ENCODE results near the gene RGS18. TPM values are rescaled to one million over a fixed set of nuclear protein-coding genes. Genes with fewer than 3 reads are reported as not detected.

RGS18 gene
- total and polyA plus RNA-seq, 2 experiments from 2014 or later = not detected

DNA sequence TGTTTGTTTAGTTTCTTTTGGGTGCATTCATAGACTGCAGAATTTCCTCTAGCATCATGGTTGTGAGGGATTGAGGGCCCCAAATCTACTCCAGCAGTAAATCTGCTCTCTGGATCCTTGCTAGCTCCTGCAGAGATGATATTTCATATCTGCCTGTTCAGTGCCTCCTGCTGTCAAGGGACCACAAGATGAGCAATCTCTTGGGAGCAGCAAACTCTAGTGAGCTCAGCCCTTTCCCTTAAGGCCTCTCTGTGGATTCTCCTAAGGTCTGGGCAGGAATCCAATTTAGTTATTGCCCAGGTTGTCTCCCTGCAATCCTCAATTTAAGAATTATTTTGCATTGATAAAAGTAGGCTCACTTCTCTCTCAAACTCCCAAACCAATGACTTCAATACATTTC lies 76.9 kb downstream of the RGS18 start:
- no peak overlapping the region for H3K27ac ChIP-seq (ENCODE audit: low read depth)
- Mint-ChIP-seq H3K36me3 (ENCODE audit: low read depth) (no peaks in the 10 kb centered on the region), H3K4me1 (no peaks in the 10 kb centered on the region), H3K27me3 (ENCODE audit: insufficient read depth, low read depth, poor library complexity) (no peaks in the 10 kb centered on the region), H3K9me3 (no peaks in the 10 kb centered on the region), H3K27ac (no peak overlapping the region), H3K4me3 (no peak overlapping the region)
- TF ChIP-seq STAT1 (IDR thresholded peaks at IDR 0.05; ENCODE audit: unreplicated experiment) (no peak), CREB1 (CRISPR knock-in tag; IDR thresholded peaks at IDR 0.05; ENCODE audit: low read depth) (no peak), ZNF331 (CRISPR knock-in tag; IDR thresholded peaks at IDR 0.05; ENCODE audit: low read depth) (no peak), NANOG (IDR thresholded peaks at IDR 0.05; ENCODE audit: borderline replicate concordance) (no peak), EZH2 (IDR thresholded peaks at IDR 0.05; ENCODE audit: low read depth, unreplicated experiment) (no peak), ZNF114 (CRISPR knock-in tag; IDR thresholded peaks at IDR 0.05) (no peak), JUNB (IDR thresholded peaks at IDR 0.05; ENCODE audit: unreplicated experiment) (no peak), EZH2phosphoT487 (IDR thresholded peaks at IDR 0.05; ENCODE audit: unreplicated experiment) (no peak), POLR2AphosphoS5 (IDR thresholded peaks at IDR 0.05; ENCODE audit: low read depth) (no peak)
- TF ChIP-seq, protein P1, sequence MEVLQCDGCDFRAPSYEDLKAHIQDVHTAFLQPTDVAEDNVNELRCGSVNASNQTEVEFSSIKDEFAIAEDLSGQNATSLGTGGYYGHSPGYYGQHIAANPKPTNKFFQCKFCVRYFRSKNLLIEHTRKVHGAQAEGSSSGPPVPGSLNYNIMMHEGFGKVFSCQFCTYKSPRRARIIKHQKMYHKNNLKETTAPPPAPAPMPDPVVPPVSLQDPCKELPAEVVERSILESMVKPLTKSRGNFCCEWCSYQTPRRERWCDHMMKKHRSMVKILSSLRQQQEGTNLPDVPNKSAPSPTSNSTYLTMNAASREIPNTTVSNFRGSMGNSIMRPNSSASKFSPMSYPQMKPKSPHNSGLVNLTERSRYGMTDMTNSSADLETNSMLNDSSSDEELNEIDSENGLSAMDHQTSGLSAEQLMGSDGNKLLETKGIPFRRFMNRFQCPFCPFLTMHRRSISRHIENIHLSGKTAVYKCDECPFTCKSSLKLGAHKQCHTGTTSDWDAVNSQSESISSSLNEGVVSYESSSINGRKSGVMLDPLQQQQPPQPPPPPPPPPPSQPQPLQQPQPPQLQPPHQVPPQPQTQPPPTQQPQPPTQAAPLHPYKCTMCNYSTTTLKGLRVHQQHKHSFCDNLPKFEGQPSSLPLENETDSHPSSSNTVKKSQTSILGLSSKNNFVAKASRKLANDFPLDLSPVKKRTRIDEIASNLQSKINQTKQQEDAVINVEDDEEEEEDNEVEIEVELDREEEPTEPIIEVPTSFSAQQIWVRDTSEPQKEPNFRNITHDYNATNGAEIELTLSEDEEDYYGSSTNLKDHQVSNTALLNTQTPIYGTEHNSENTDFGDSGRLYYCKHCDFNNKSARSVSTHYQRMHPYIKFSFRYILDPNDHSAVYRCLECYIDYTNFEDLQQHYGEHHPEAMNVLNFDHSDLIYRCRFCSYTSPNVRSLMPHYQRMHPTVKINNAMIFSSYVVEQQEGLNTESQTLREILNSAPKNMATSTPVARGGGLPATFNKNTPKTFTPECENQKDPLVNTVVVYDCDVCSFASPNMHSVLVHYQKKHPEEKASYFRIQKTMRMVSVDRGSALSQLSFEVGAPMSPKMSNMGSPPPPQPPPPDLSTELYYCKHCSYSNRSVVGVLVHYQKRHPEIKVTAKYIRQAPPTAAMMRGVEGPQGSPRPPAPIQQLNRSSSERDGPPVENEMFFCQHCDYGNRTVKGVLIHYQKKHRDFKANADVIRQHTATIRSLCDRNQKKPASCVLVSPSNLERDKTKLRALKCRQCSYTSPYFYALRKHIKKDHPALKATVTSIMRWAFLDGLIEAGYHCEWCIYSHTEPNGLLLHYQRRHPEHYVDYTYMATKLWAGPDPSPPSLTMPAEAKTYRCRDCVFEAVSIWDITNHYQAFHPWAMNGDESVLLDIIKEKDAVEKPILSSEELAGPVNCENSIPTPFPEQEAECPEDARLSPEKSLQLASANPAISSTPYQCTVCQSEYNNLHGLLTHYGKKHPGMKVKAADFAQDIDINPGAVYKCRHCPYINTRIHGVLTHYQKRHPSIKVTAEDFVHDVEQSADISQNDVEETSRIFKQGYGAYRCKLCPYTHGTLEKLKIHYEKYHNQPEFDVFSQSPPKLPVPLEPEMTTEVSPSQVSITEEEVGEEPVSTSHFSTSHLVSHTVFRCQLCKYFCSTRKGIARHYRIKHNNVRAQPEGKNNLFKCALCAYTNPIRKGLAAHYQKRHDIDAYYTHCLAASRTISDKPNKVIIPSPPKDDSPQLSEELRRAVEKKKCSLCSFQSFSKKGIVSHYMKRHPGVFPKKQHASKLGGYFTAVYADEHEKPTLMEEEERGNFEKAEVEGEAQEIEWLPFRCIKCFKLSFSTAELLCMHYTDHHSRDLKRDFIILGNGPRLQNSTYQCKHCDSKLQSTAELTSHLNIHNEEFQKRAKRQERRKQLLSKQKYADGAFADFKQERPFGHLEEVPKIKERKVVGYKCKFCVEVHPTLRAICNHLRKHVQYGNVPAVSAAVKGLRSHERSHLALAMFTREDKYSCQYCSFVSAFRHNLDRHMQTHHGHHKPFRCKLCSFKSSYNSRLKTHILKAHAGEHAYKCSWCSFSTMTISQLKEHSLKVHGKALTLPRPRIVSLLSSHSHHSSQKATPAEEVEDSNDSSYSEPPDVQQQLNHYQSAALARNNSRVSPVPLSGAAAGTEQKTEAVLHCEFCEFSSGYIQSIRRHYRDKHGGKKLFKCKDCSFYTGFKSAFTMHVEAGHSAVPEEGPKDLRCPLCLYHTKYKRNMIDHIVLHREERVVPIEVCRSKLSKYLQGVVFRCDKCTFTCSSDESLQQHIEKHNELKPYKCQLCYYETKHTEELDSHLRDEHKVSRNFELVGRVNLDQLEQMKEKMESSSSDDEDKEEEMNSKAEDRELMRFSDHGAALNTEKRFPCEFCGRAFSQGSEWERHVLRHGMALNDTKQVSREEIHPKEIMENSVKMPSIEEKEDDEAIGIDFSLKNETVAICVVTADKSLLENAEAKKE (CRISPR knock-in tag; IDR thresholded peaks at IDR 0.05) = no peak
- TF ChIP-seq, protein P2, sequence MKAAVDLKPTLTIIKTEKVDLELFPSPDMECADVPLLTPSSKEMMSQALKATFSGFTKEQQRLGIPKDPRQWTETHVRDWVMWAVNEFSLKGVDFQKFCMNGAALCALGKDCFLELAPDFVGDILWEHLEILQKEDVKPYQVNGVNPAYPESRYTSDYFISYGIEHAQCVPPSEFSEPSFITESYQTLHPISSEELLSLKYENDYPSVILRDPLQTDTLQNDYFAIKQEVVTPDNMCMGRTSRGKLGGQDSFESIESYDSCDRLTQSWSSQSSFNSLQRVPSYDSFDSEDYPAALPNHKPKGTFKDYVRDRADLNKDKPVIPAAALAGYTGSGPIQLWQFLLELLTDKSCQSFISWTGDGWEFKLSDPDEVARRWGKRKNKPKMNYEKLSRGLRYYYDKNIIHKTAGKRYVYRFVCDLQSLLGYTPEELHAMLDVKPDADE (IDR thresholded peaks at IDR 0.05) = no peak
- TF ChIP-seq, protein P3, sequence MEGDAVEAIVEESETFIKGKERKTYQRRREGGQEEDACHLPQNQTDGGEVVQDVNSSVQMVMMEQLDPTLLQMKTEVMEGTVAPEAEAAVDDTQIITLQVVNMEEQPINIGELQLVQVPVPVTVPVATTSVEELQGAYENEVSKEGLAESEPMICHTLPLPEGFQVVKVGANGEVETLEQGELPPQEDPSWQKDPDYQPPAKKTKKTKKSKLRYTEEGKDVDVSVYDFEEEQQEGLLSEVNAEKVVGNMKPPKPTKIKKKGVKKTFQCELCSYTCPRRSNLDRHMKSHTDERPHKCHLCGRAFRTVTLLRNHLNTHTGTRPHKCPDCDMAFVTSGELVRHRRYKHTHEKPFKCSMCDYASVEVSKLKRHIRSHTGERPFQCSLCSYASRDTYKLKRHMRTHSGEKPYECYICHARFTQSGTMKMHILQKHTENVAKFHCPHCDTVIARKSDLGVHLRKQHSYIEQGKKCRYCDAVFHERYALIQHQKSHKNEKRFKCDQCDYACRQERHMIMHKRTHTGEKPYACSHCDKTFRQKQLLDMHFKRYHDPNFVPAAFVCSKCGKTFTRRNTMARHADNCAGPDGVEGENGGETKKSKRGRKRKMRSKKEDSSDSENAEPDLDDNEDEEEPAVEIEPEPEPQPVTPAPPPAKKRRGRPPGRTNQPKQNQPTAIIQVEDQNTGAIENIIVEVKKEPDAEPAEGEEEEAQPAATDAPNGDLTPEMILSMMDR (conservative IDR thresholded peaks at IDR 0.05; ENCODE audit: low read depth in 2 of 2) = no peak
- TF ChIP-seq, protein P4, sequence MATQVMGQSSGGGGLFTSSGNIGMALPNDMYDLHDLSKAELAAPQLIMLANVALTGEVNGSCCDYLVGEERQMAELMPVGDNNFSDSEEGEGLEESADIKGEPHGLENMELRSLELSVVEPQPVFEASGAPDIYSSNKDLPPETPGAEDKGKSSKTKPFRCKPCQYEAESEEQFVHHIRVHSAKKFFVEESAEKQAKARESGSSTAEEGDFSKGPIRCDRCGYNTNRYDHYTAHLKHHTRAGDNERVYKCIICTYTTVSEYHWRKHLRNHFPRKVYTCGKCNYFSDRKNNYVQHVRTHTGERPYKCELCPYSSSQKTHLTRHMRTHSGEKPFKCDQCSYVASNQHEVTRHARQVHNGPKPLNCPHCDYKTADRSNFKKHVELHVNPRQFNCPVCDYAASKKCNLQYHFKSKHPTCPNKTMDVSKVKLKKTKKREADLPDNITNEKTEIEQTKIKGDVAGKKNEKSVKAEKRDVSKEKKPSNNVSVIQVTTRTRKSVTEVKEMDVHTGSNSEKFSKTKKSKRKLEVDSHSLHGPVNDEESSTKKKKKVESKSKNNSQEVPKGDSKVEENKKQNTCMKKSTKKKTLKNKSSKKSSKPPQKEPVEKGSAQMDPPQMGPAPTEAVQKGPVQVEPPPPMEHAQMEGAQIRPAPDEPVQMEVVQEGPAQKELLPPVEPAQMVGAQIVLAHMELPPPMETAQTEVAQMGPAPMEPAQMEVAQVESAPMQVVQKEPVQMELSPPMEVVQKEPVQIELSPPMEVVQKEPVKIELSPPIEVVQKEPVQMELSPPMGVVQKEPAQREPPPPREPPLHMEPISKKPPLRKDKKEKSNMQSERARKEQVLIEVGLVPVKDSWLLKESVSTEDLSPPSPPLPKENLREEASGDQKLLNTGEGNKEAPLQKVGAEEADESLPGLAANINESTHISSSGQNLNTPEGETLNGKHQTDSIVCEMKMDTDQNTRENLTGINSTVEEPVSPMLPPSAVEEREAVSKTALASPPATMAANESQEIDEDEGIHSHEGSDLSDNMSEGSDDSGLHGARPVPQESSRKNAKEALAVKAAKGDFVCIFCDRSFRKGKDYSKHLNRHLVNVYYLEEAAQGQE (IDR thresholded peaks at IDR 0.05; ENCODE audit: unreplicated experiment) = no peak
- H4K20me1 ChIP-seq (replicated peaks; ENCODE audit: insufficient read depth) = no peaks in the 10 kb centered on the region
- H3F3A ChIP-seq (replicated peaks; ENCODE audit: low read depth) = no peaks in the 10 kb centered on the region
- DNase-seq (ENCODE audit: low spot score) (no peak), ATAC-seq (no peak)
- H3K27me3 ChIP-seq (ENCODE audit: insufficient read depth) = no peaks in the 10 kb centered on the region
- H3K4me1 ChIP-seq (ENCODE audit: insufficient read depth) = no peaks in the 10 kb centered on the region
- H3K9me2 ChIP-seq (ENCODE audit: insufficient read depth) = peaks cover 3% of the 10 kb centered on the region; the same call in 1 of the 2 replicates
- H3K79me2 ChIP-seq (replicated peaks; ENCODE audit: insufficient read depth) = no peaks in the 10 kb centered on the region
- H3K36me3 ChIP-seq (ENCODE audit: insufficient read depth) = no peaks in the 10 kb centered on the region
- no peak overlapping the region for H2AFZ ChIP-seq
- H3K4me3 ChIP-seq = no peak overlapping the region
- no peak overlapping the region for H3K4me2 ChIP-seq
